Measurements from ENCODE around the gene AURKA.

DNA sequence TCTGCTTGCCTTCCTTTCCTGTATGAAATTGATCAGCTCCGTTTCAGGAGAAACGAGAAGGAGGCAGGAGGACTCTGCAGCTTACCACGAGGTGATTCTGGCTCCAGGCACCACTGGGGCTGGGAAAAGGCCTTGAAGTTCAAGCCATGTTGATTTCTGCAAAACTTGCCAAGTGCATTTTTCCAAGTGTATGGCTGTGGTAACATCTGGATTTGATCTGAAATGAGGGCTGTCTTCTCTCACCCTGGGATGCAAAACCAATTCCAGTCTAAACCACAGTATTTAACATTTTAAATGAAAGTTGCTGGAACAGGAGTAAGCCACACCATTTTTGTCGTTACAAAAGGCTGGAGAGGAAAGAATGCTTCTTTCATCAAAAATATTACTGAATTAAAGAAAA is 69.3 kb downstream of the AURKA start:
- no peak for TF ChIP-seq EZH2 (IDR thresholded peaks at IDR 0.05; ENCODE audit: insufficient read depth, low read length)
- no peak for TF ChIP-seq CTCF (IDR thresholded peaks at IDR 0.05; ENCODE audit: insufficient read depth, low read depth, low read length)
